GM18519 (cell line): ENCODE results near the gene MYO9B.

Source experiments
- ATAC-seq: cut with Tn5 transposase; IDR thresholded peaks from one replicate; pipeline ENCODE4 v1.9.1; 2021; ENCODE audit warnings: mild to moderate bottlenecking, moderate library complexity; ENCODE audit not compliant: unreplicated experiment, low FRiP score

Gene MYO9B

GRCh38 chr19:17109962-17110598 is 34.5 kb downstream of the MYO9B start:
- ATAC-seq, result no peak

- ATAC-seq, result no peak
Measured at GRCh38 chr19:17110599-17110966, 35.0 kb downstream of the MYO9B start.

GRCh38 chr19:17111766-17112165 is 36.2 kb downstream of the MYO9B start:
- ATAC-seq, result no peak

GRCh38 chr19:17112271-17112670 is 36.7 kb downstream of the MYO9B start:
- no peak for ATAC-seq

GRCh38 chr19:17112700-17113099 is 37.1 kb downstream of the MYO9B start:
- no peak for ATAC-seq

- ATAC-seq, result no peak
Measured at GRCh38 chr19:17113127-17113785, 37.7 kb downstream of the MYO9B start.

GRCh38 chr19:17114414-17114831 is 38.8 kb downstream of the MYO9B start:
- no peak for ATAC-seq

- ATAC-seq, result no peak
Measured at GRCh38 chr19:17116996-17117702, 41.6 kb downstream of the MYO9B start.

- ATAC-seq, result no peak
Measured at GRCh38 chr19:17118957-17119356, 43.4 kb downstream of the MYO9B start.

GRCh38 chr19:17121736-17122293 is 46.2 kb downstream of the MYO9B start:
- no peak for ATAC-seq

- ATAC-seq, result no peak
Measured at GRCh38 chr19:17123041-17123440, 47.5 kb downstream of the MYO9B start.

- no peak for ATAC-seq
Measured at GRCh38 chr19:17124025-17124424, 48.4 kb downstream of the MYO9B start.

- no peak for ATAC-seq
Measured at GRCh38 chr19:17125062-17125727, 49.6 kb downstream of the MYO9B start.

GRCh38 chr19:17125728-17126677 is 50.4 kb downstream of the MYO9B start:
- ATAC-seq, result no peak

GRCh38 chr19:17127671-17128070 is 52.1 kb downstream of the MYO9B start:
- no peak for ATAC-seq

GRCh38 chr19:17128403-17128802 is 52.8 kb downstream of the MYO9B start:
- no peak for ATAC-seq

GRCh38 chr19:17128820-17129219 is 53.2 kb downstream of the MYO9B start:
- ATAC-seq, result no peak

GRCh38 chr19:17129377-17129776 is 53.8 kb downstream of the MYO9B start:
- ATAC-seq, result no peak

- no peak for ATAC-seq
Measured at GRCh38 chr19:17135001-17135853, 59.6 kb downstream of the MYO9B start.
